Gastrocnemius medialis (tissue), 4 donors: Measurements from ENCODE around the gene CHST11. TPM values are rescaled to one million over a fixed set of nuclear protein-coding genes. Genes with fewer than 3 reads are reported as not detected.

Experiments
- ATAC-seq, 2 donors: fragments of 150-250 bp; one replicate each; pipeline ENCODE4 v1.9.1; 2016
- DNase-seq, 2 donors: peaks; one replicate each; pipeline ENCODE4 v3.0.0-alpha.2; 2019
- H3K27ac ChIP-seq, 4 donors: fragments of 200-600 bp; sonication (generic); 1 replicate in 1 of 4; 2 replicates in 3 of 4; pipeline ENCODE4 v1.5.1; 2016 to 2018; ENCODE audit warnings: mild to moderate bottlenecking in 2 of 4, moderate library complexity in 1 of 4
- H3K27me3 ChIP-seq, 3 donors: fragments of 200-600 bp; sonication (generic) in 2 of 3; 1 replicate in 1 of 3; 2 replicates in 2 of 3; pipeline versions ENCODE4 v1.5.1 to v1.6.0; 2016 to 2019; ENCODE audit warnings: mild to moderate bottlenecking in 1 of 3, moderate library complexity in 1 of 3
- H3K36me3 ChIP-seq, 2 donors: fragments of 200-600 bp; sonication (generic) in 1 of 2; one replicate each; pipeline ENCODE4 v1.5.1; 2017 to 2018
- H3K4me1 ChIP-seq, 2 donors: fragments of 200-600 bp; sonication (generic) in 1 of 2; one replicate each; pipeline ENCODE4 v1.5.1; 2016 to 2017; ENCODE audit warnings: mild to moderate bottlenecking in 2 of 2
- H3K4me3 ChIP-seq, 4 donors: fragments of 200-600 bp; sonication (generic) in 3 of 4; 1 replicate in 1 of 4; 2 replicates in 3 of 4; pipeline ENCODE4 v1.5.1; 2016 to 2019; ENCODE audit warnings: mild to moderate bottlenecking in 2 of 4
- H3K9me3 ChIP-seq, 3 donors: fragments of 200-600 bp; sonication (generic) in 2 of 3; 1 replicate in 1 of 3; 2 replicates in 2 of 3; pipeline ENCODE4 v1.5.1; 2016 to 2019
- CTCF ChIP-seq, 5 experiments: fragments of 450-650 bp in 3 of 5; fragments of 200-600 bp in 2 of 5; sonication (generic) in 2 of 5; IDR thresholded peaks in 4 of 5; conservative IDR thresholded peaks in 1 of 5; 1 replicate in 4 of 5; 2 replicates in 1 of 5; pipeline ENCODE4 v1.5.1; 2016 to 2019; ENCODE audit warnings: antibody characterized with exemption in 5 of 5, mild to moderate bottlenecking in 3 of 5, moderate library complexity in 3 of 5
- POLR2A ChIP-seq, 2 donors: fragments of 450-650 bp; IDR thresholded peaks; one replicate each; pipeline ENCODE4 v1.6.1; 2017; ENCODE audit warnings: antibody characterized with exemption in 2 of 2, mild to moderate bottlenecking in 2 of 2, moderate library complexity in 2 of 2
- in situ Hi-C, 4 donors: fragments of 200-750 bp; cut with MboI; loops; one replicate each; pipeline versions ENCODE4 v1.15.0 to v1.8.0; 2017; ENCODE audit warnings: low sequenced_read_pairs in 4 of 4
- intact Hi-C: fragments of 100-400 bp; cut with DNase I; formaldehyde crosslinking; loops from one replicate; pipeline ENCODE4 v1.15.1; 2023; ENCODE audit warnings: low total_unique reads
- total RNA-seq, 4 donors: library from RNA; depleted of rRNA; stranded (reverse); fragments of >200 nt; gene quantifications; one replicate each; pipeline versions ENCODE4 v1.1.0 to v1.2.3, GENCODE V29; 2016

The CHST11 gene
- total RNA-seq, 4 donors from 2014 or later, result 0.17 to 2.1 (median 1.4) TPM

- in situ Hi-C loops, result no loop called here
- ATAC-seq, result no peak
- Histone ChIP-seq H3K9me3 (no peaks in the 10 kb centered on the region), H3K4me3 (no peak overlapping the region), H3K27ac (no peak overlapping the region), H3K27me3 (no peaks in the 10 kb centered on the region), H3K4me1 (peaks cover 0 to 11% of the 10 kb centered on the region in 2 donors), H3K36me3 (no peaks in the 10 kb centered on the region)
- intact Hi-C loops, result no loop called here
- no peak for DNase-seq
- TF ChIP-seq CTCF (IDR thresholded peaks at IDR 0.05 in 4 of 5, conservative IDR thresholded peaks at IDR 0.05 in 1 of 5), result no peak
- TF ChIP-seq POLR2A (IDR thresholded peaks at IDR 0.05), result no peak
Measured at GRCh38 chr12:104627231-104627989, 170.7 kb downstream of the CHST11 start.

GRCh38 chr12:104627990-104628830 lies 171.5 kb downstream of the CHST11 start:
- ATAC-seq (no peak), DNase-seq (no peak)
- Histone ChIP-seq H3K27me3 (no peaks in the 10 kb centered on the region), H3K4me1 (peaks cover 0 to 11% of the 10 kb centered on the region in 2 donors), H3K9me3 (no peaks in the 10 kb centered on the region), H3K4me3 (no peak overlapping the region), H3K27ac (no peak overlapping the region), H3K36me3 (no peaks in the 10 kb centered on the region)
- intact Hi-C loops (no loop called here), in situ Hi-C loops (no loop called here)
- TF ChIP-seq CTCF (IDR thresholded peaks at IDR 0.05 in 4 of 5, conservative IDR thresholded peaks at IDR 0.05 in 1 of 5) (no peak), POLR2A (IDR thresholded peaks at IDR 0.05) (no peak)

GRCh38 chr12:104628831-104629135 lies 172.0 kb downstream of the CHST11 start:
- Histone ChIP-seq H3K4me1 (peaks cover 0 to 11% of the 10 kb centered on the region in 2 donors), H3K36me3 (no peaks in the 10 kb centered on the region), H3K27ac (no peak overlapping the region), H3K9me3 (no peaks in the 10 kb centered on the region), H3K27me3 (no peaks in the 10 kb centered on the region), H3K4me3 (no peak overlapping the region)
- in situ Hi-C loops (no loop called here), intact Hi-C loops (no loop called here)
- DNase-seq (no peak), ATAC-seq (no peak)
- TF ChIP-seq CTCF (IDR thresholded peaks at IDR 0.05 in 4 of 5, conservative IDR thresholded peaks at IDR 0.05 in 1 of 5), result no peak

GRCh38 chr12:104630230-104630670 lies 173.5 kb downstream of the CHST11 start:
- no peaks in the 10 kb centered on the region for H3K9me3 ChIP-seq
- TF ChIP-seq POLR2A (IDR thresholded peaks at IDR 0.05) (no peak), CTCF (IDR thresholded peaks at IDR 0.05 in 4 of 5, conservative IDR thresholded peaks at IDR 0.05 in 1 of 5) (no peak)
- H3K27me3 ChIP-seq, result no peaks in the 10 kb centered on the region
- intact Hi-C loops, result no loop called here
- peaks cover 0 to 11% of the 10 kb centered on the region in 2 donors for H3K4me1 ChIP-seq
- H3K4me3 ChIP-seq, result no peak overlapping the region
- no peaks in the 10 kb centered on the region for H3K36me3 ChIP-seq
- H3K27ac ChIP-seq, result no peak overlapping the region
- DNase-seq (no peak), ATAC-seq (peak in 1 of 2 donors; percentile 33)
- in situ Hi-C loops, result no loop called here
